AG04450 (cell line): ENCODE measurements around the gene SP1. TPM values are rescaled to one million over a fixed set of nuclear protein-coding genes. Genes with fewer than 3 reads are reported as not detected.

Experiments
- CTCF ChIA-PET: fragments of 300-600, 350-600 bp; formaldehyde crosslinking; extraction: SDS; loops from one replicate; lab custom pipeline; 2022; ENCODE audit warnings: antibody characterized with exemption, inconsistent platforms; lab: Charles Lee
- POLR2A ChIA-PET: fragments of 350-600 bp; formaldehyde crosslinking; extraction: SDS; loops from one replicate; lab custom pipeline; 2021; ENCODE audit warnings: antibody characterized with exemption, inconsistent platforms; lab: Yijun Ruan, JAX
- DNase-seq: peaks from one replicate; pipeline ENCODE4 v3.0.0-alpha.2; 2011; ENCODE audit warnings: low read depth, low spot score
- H3K27ac ChIP-seq: one replicate; pipeline ENCODE4 v1.5.1; 2012; ENCODE audit warnings: low read depth, low read length, control low read depth
- H3K27me3 ChIP-seq: one replicate; pipeline ENCODE4 v1.6.0; 2012; ENCODE audit warnings: low read length; ENCODE audit not compliant: control insufficient read depth, insufficient read depth
- H3K4me3 ChIP-seq: 2 replicates; pipeline ENCODE4 v1.5.1; 2011; ENCODE audit warnings: mild to moderate bottlenecking, low read depth, low read length, control low read depth
- H3K9me3 ChIP-seq: 2 replicates; pipeline ENCODE4 v1.5.1; 2012; ENCODE audit warnings: low read length; ENCODE audit not compliant: control insufficient read depth, insufficient read depth
- polyA plus RNA-seq: library from polyadenylated mRNA; depleted of rRNA; stranded (reverse); fragments of >200 nt; gene quantifications from 2 replicates; pipeline ENCODE4 v1.2.3, GENCODE V29; 2011
- TF ChIP-seq, protein P1 (sequence below): IDR thresholded peaks from 2 replicates; pipeline ENCODE4 v1.5.1; 2011; ENCODE audit warnings: low read depth, low read length, control low read depth, inconsistent platforms

SP1 gene
- polyA plus RNA-seq, 1 experiment, result 45.9 TPM

DNA sequence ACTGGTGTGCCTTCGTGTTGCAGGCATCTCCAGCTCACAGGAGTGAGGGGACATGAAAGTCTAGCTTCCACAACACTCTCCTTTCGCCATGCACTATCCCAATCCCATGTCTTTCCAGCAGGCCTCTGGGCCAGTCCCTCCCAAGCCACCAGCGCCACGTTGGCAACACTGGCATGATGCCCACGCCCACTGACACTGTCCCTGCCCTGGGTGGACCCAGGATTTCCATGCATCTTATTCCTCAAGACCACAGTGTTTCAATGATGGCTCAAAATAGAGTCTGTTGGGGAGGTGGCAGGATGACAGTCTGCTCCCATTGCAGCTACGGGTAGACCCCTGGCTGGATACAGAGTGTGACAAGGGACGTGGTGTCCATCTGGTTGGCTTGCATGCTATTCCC is 46.1 kb upstream of the SP1 start:
- Histone ChIP-seq H3K27me3 (peaks cover 70% of the 10 kb centered on the region), H3K4me3 (no peak overlapping the region), H3K27ac (no peak overlapping the region), H3K9me3 (no peaks in the 10 kb centered on the region)
- ChIA-PET CTCF (interaction anchor here (0.6 to 1.4 kb wide), 6 partner anchors 9 to 64 kb away, joined by 3 to 9 read pairs (median 5); partner anchors contain the start of gene AAAS), POLR2A (interaction anchor here (0.7 to 1.5 kb wide), 2 partner anchors 11 to 65 kb away, joined by 3 to 8 read pairs; no protein-coding TSS in a partner anchor)
- DNase-seq, result no peak
- TF ChIP-seq, protein P1, sequence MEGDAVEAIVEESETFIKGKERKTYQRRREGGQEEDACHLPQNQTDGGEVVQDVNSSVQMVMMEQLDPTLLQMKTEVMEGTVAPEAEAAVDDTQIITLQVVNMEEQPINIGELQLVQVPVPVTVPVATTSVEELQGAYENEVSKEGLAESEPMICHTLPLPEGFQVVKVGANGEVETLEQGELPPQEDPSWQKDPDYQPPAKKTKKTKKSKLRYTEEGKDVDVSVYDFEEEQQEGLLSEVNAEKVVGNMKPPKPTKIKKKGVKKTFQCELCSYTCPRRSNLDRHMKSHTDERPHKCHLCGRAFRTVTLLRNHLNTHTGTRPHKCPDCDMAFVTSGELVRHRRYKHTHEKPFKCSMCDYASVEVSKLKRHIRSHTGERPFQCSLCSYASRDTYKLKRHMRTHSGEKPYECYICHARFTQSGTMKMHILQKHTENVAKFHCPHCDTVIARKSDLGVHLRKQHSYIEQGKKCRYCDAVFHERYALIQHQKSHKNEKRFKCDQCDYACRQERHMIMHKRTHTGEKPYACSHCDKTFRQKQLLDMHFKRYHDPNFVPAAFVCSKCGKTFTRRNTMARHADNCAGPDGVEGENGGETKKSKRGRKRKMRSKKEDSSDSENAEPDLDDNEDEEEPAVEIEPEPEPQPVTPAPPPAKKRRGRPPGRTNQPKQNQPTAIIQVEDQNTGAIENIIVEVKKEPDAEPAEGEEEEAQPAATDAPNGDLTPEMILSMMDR, result no peak

DNA sequence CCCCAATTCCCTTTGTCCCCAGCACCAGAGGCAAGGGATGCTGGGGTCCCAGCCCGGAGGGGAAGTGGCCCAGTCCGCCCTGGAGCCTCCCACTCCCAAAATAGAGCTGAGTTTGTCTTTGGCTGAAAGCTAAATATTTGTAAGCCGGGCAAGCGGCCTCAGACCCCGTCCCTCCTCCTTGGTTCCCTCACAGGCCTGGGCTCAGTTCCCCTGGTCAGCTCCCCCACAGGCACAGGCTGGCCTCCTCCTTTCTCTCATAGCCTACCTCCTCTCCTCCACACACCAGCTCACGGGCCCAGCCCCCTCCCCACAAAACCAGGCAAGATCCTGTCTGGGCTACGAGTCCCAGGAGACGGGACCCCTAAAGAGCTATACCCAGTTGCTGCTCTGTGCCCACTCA is 45.2 kb upstream of the SP1 start:
- TF ChIP-seq, protein P1, result no peak
- no peak for DNase-seq
- Histone ChIP-seq H3K27me3 (peaks cover 65% of the 10 kb centered on the region), H3K27ac (no peak overlapping the region), H3K9me3 (no peaks in the 10 kb centered on the region), H3K4me3 (no peak overlapping the region)
- CTCF ChIA-PET, result interaction anchor here (1.4 to 2.4 kb wide), 3 partner anchors 10 to 173 kb away, joined by 4 to 14 read pairs (median 9); partner anchors contain the start of genes AAAS and NPFF
- POLR2A ChIA-PET, result interaction anchor here (0.7 to 1.3 kb wide), 2 partner anchors 11 to 13 kb away, joined by 3 read pairs; partner anchors contain the start of gene AAAS

DNA sequence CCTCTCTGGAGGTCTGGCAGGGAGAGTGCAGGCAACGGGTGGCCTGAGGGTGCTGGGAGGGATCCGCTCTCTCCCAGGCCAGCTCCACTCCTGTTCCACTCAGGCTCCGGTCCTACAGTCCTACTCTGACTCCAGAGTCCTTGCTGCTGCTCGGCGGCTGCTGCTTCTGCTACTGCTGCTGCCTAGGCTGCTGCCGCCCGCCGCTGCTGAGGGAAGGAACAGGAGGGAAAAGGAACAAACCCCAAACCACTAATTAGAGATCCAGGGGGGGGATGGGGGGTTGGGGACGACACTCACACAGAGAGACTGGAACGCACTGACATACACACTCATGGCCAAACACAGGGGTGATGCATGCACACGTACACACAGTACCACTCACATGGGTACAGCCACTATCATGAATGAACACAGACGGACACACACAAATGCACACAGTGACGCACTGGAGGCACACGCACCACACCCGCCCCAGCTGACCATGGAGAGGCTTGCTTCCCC is 43.7 kb upstream of the SP1 start, which contains the start of gene SP7:
Gene SP7 (minus strand): TSS at position 174 of the 501 bp plus-strand sequence. CDS start 708 bp downstream, outside the sequence.
- POLR2A ChIA-PET, result interaction anchor here (0.6 to 0.8 kb wide), 2 partner anchors 8 to 10 kb away, joined by 3 read pairs; no protein-coding TSS in a partner anchor
- DNase-seq, result no peak
- H3K27ac ChIP-seq, result no peak within 1 kb of the TSS
- H3K27me3 ChIP-seq, result peaks cover 66% of the 10 kb centered on the region
- TF ChIP-seq, protein P1, result no peak
- CTCF ChIA-PET, result interaction anchor here (0.8 to 2.4 kb wide), 4 partner anchors 9 to 16 kb away, joined by 3 to 14 read pairs (median 8); partner anchors contain the start of gene AAAS
- no peak within 1 kb of the TSS for H3K4me3 ChIP-seq
- H3K9me3 ChIP-seq, result no peaks in the 10 kb centered on the region

DNA sequence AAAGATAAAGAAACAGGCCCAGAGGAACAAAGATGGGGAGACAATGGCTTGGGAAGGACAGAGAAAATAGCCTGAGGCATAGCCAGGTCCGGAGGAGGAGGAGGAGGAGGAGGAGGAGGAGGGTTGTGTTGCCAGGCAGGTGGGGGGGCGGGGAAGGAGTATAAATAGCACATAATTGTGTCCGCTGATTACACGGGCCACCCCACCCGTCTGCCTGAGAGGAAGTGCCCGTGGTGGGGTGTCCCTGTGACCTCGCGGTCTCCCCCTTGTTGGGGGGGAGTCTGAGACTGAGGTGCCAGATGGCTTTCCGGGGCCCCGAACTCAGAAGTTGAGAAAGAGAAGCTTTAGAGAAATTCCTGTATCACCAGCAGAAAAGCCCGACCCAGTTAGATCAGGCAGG is 42.0 kb upstream of the SP1 start:
- ChIA-PET POLR2A (no interaction called here), CTCF (interaction anchor here (1.4 kb wide), 2 partner anchors 10 to 17 kb away, joined by 4 to 5 read pairs; partner anchors contain the start of gene AAAS)
- TF ChIP-seq, protein P1, result no peak
- Histone ChIP-seq H3K27me3 (peaks cover 54% of the 10 kb centered on the region), H3K9me3 (no peaks in the 10 kb centered on the region), H3K4me3 (no peak overlapping the region), H3K27ac (no peak overlapping the region)
- DNase-seq, result no peak

DNA sequence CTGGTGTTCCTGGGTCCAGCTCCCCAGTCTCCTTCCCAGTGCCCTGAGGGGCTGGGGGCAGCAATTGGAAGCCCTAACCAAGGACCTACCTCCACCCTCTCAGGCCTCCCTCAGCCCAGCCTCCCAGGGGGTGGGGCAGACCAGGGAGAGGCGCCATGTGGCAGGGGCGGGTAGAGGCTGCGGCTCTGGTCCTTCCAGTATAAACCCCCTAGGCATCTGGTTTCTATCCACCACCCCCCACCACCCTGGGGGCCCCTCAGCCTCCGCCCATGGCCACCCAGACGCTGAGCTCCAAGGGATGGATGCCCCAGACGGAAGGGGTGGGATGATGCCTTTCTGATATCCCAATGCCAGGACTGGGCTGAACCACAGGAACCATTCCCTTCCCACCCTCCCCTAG is 41.1 kb upstream of the SP1 start:
- Histone ChIP-seq H3K4me3 (no peak overlapping the region), H3K9me3 (no peaks in the 10 kb centered on the region), H3K27me3 (peaks cover 47% of the 10 kb centered on the region), H3K27ac (no peak overlapping the region)
- DNase-seq, result no peak
- CTCF ChIA-PET, result interaction anchor here (0.6 to 1.4 kb wide), 4 partner anchors 11 to 84 kb away, joined by 4 to 5 read pairs (median 4); partner anchors contain the start of gene AAAS
- POLR2A ChIA-PET, result no interaction called here
- TF ChIP-seq, protein P1, result no peak
